Measurements from ENCODE around the gene UAP1. TPM values are rescaled to one million over a fixed set of nuclear protein-coding genes. Genes with fewer than 3 reads are reported as not detected.
A peak's percentile ranks its signal among the peaks of the same experiment; 100 is the strongest.

UAP1 gene
- total and polyA plus RNA-seq, 2 donors (not counting 3 experiments of a cell fraction or from before 2014, with no cell fraction given): 30.6 to 89.8 TPM

- FAIRE-seq (no peak), DNase-seq (ENCODE audit: low read depth, low spot score) (peak; percentile 33)
- no peaks in the 10 kb centered on the region for H3K36me3 ChIP-seq (ENCODE audit: control insufficient read depth in 2 of 2, extremely low read depth in 1 of 2, insufficient read depth in 2 of 2, low read length in 2 of 2)
- H3K4me3 ChIP-seq (replicated peaks in 1 of 3; ENCODE audit: insufficient read depth in 1 of 3, low read depth in 1 of 3, low read length in 3 of 3): no peak overlapping the region
- no peaks in the 10 kb centered on the region for H3K9me1 ChIP-seq (replicated peaks; ENCODE audit: control insufficient read depth, extremely low read depth, insufficient read depth, low read length)
- no TSS peak for BruUV-seq (replicated peaks)
- no peak overlapping the region for H3K4me2 ChIP-seq (ENCODE audit: insufficient read depth, low read length)
- POLR2A ChIA-PET: no interaction called here
- intact Hi-C loops (cut with micrococcal nuclease): loop anchor here (1.0 to 10.0 kb wide), 3 partner anchors 187 to 712 kb away; partner anchors contain the start of gene NUF2
- dilution Hi-C loops (cut with MboI; ENCODE audit: extremely low pct_ligation_motif_present, low sequenced_read_pairs): no loop called here
- no peak overlapping the region for H3K9ac ChIP-seq (replicated peaks; ENCODE audit: extremely low read depth, insufficient read depth, low read length)
- TF ChIP-seq GATA2 (IDR thresholded peaks at IDR 0.05; ENCODE audit: insufficient read depth, insufficient read length, low read depth, low read length): no peak
- peaks cover 4% of the 10 kb centered on the region for H3K9me3 ChIP-seq (replicated peaks; ENCODE audit: control insufficient read depth, insufficient read depth, low read length)
- H3K27ac ChIP-seq (ENCODE audit: insufficient read depth, low read depth, low read length): no peak overlapping the region
- CTCF ChIA-PET: interaction anchor here (0.8 to 3.7 kb wide), 24 partner anchors 8 to 557 kb away, joined by 3 to 136 read pairs (median 4); partner anchors contain the start of gene DDR2
- no peaks in the 10 kb centered on the region for H3K27me3 ChIP-seq (ENCODE audit: control insufficient read depth in 2 of 2, insufficient read depth in 2 of 2, low read length in 2 of 2)
- no peak overlapping the region for H2AFZ ChIP-seq (ENCODE audit: low read depth, low read length)
- H4K20me1 ChIP-seq (replicated peaks; ENCODE audit: control insufficient read depth, extremely low read depth, insufficient read depth, low read length): no peaks in the 10 kb centered on the region
- no peaks in the 10 kb centered on the region for H3K4me1 ChIP-seq (ENCODE audit: control insufficient read depth, extremely low read depth, insufficient read depth, low read length)
- H3K79me2 ChIP-seq (ENCODE audit: control insufficient read depth, insufficient read depth, low read length): no peaks in the 10 kb centered on the region
Measured at GRCh38 chr1:162612606-162613400, 51.3 kb downstream of the UAP1 start.

GRCh38 chr1:162616848-162617247, 55.3 kb downstream of the UAP1 start:
- Histone ChIP-seq H3K27ac (ENCODE audit: insufficient read depth, low read depth, low read length) (no peak overlapping the region), H2AFZ (ENCODE audit: low read depth, low read length) (no peak overlapping the region), H3K27me3 (ENCODE audit: control insufficient read depth in 2 of 2, insufficient read depth in 2 of 2, low read length in 2 of 2) (no peaks in the 10 kb centered on the region), H4K20me1 (replicated peaks; ENCODE audit: control insufficient read depth, extremely low read depth, insufficient read depth, low read length) (no peaks in the 10 kb centered on the region), H3K9me3 (replicated peaks; ENCODE audit: control insufficient read depth, insufficient read depth, low read length) (peaks cover 4% of the 10 kb centered on the region), H3K9me1 (replicated peaks; ENCODE audit: control insufficient read depth, extremely low read depth, insufficient read depth, low read length) (no peaks in the 10 kb centered on the region), H3K4me2 (ENCODE audit: insufficient read depth, low read length) (no peak overlapping the region), H3K79me2 (ENCODE audit: control insufficient read depth, insufficient read depth, low read length) (no peaks in the 10 kb centered on the region), H3K36me3 (ENCODE audit: control insufficient read depth in 2 of 2, extremely low read depth in 1 of 2, insufficient read depth in 2 of 2, low read length in 2 of 2) (no peaks in the 10 kb centered on the region), H3K4me3 (replicated peaks in 1 of 3; ENCODE audit: insufficient read depth in 1 of 3, low read depth in 1 of 3, low read length in 3 of 3) (no peak overlapping the region), H3K9ac (replicated peaks; ENCODE audit: extremely low read depth, insufficient read depth, low read length) (no peak overlapping the region), H3K4me1 (ENCODE audit: control insufficient read depth, extremely low read depth, insufficient read depth, low read length) (no peaks in the 10 kb centered on the region)
- DNase-seq (ENCODE audit: low read depth, low spot score): no peak
- no TSS peak for BruUV-seq (replicated peaks)
- ChIA-PET POLR2A (interaction anchor here (0.7 kb wide), 1 partner anchor 14 kb away, joined by 10 read pairs; no protein-coding TSS in a partner anchor), CTCF (interaction anchor here (0.7 to 2.2 kb wide), 2 partner anchors 138 to 183 kb away, joined by 3 to 12 read pairs; no protein-coding TSS in a partner anchor)
- no peak for TF ChIP-seq CTCF (IDR thresholded peaks at IDR 0.05; ENCODE audit: extremely low read depth in 1 of 2, insufficient read depth in 1 of 2, low read depth in 1 of 2, low read length in 2 of 2)
- no peak for TF ChIP-seq FOS (IDR thresholded peaks at IDR 0.05; ENCODE audit: borderline replicate concordance, insufficient read depth, low read length)
- no peak for TF ChIP-seq MYC (IDR thresholded peaks at IDR 0.05; ENCODE audit: low read depth, low read length)
- no peak for TF ChIP-seq POLR2AphosphoS5 (IDR thresholded peaks at IDR 0.05; ENCODE audit: insufficient read depth, low read depth, low read length)
- TF ChIP-seq GATA2 (IDR thresholded peaks at IDR 0.05; ENCODE audit: insufficient read depth, insufficient read length, low read depth, low read length): no peak
- TF ChIP-seq MAX (IDR thresholded peaks at IDR 0.05; ENCODE audit: insufficient read depth, insufficient read length): no peak
- no peak for TF ChIP-seq EZH2 (IDR thresholded peaks at IDR 0.05; ENCODE audit: borderline replicate concordance, low read depth, low read length, severe bottlenecking)
- no peak for TF ChIP-seq POLR2A (IDR thresholded peaks at IDR 0.05; ENCODE audit: low read depth, low read length)
- no peak for TF ChIP-seq JUN (IDR thresholded peaks at IDR 0.05; ENCODE audit: borderline replicate concordance, insufficient read depth, insufficient read length, low read depth)
- intact Hi-C loops (cut with micrococcal nuclease) (loop anchor here (10.0 kb wide), 1 partner anchor 708 kb away; the partner anchor contains the start of gene NUF2), dilution Hi-C loops (cut with MboI; ENCODE audit: extremely low pct_ligation_motif_present, low sequenced_read_pairs) (no loop called here)
- no peak for FAIRE-seq
